ENCODE data around the gene SH2D5.

Gene SH2D5

GRCh38 chr1:20704390-20705202 lies 27.9 kb downstream of the SH2D5 start:
- Histone ChIP-seq H3K79me2 (ENCODE audit: insufficient read depth, low read depth) (no peaks in the 10 kb centered on the region), H3K27me3 (ENCODE audit: insufficient read depth, low read depth) (peaks cover 29% of the 10 kb centered on the region; the same call in 1 of the 2 replicates), H3K9ac (no peak overlapping the region), H3K27ac (no peak overlapping the region), H3K4me3 (IDR thresholded peaks at IDR 0.05; ENCODE audit: insufficient read depth, low read depth, low read length) (no peak overlapping the region), H3K4me2 (no peak overlapping the region), H3K4me1 (ENCODE audit: low read depth, poor library complexity, severe bottlenecking) (no peaks in the 10 kb centered on the region), H4K20me1 (ENCODE audit: insufficient read depth) (no peaks in the 10 kb centered on the region), H3K36me3 (ENCODE audit: insufficient read depth) (no peaks in the 10 kb centered on the region), H2AFZ (ENCODE audit: low read depth) (no peak overlapping the region)
- TF ChIP-seq, protein P1, sequence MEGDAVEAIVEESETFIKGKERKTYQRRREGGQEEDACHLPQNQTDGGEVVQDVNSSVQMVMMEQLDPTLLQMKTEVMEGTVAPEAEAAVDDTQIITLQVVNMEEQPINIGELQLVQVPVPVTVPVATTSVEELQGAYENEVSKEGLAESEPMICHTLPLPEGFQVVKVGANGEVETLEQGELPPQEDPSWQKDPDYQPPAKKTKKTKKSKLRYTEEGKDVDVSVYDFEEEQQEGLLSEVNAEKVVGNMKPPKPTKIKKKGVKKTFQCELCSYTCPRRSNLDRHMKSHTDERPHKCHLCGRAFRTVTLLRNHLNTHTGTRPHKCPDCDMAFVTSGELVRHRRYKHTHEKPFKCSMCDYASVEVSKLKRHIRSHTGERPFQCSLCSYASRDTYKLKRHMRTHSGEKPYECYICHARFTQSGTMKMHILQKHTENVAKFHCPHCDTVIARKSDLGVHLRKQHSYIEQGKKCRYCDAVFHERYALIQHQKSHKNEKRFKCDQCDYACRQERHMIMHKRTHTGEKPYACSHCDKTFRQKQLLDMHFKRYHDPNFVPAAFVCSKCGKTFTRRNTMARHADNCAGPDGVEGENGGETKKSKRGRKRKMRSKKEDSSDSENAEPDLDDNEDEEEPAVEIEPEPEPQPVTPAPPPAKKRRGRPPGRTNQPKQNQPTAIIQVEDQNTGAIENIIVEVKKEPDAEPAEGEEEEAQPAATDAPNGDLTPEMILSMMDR (conservative IDR thresholded peaks at IDR 0.05; ENCODE audit: low read depth, low read length) = no peak

DNA sequence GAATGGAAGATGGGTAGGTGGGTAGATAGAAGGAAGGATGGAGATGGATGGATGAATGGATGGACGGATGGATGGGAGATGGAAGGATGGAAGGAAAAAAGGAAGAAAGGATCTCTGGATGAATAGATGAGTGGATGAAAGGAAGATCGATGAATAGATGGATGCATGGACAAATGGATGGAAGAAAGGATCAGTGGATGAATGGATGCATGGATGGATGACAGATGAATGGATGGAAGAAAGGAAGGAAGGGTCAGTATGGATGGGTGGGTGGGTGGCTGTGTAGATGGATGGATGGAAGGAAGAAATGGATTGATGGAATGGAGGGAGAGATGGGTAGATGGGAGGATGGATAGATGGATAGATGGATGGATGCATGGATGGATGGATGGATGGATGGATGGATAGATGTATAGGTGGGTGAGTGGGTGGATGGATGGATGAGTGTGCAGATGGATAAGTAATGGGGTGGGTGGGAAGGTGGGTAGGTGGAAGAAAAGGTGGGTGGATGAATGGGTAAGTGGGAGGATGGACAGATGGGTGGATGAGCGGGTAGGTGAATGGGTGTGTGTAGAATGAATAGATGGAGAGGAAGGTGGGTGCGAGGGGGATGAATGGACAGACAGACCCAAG lies 29.3 kb downstream of the SH2D5 start:
- Histone ChIP-seq H4K20me1 (ENCODE audit: insufficient read depth) (no peaks in the 10 kb centered on the region), H2AFZ (ENCODE audit: low read depth) (no peak overlapping the region), H3K9ac (no peak overlapping the region), H3K36me3 (ENCODE audit: insufficient read depth) (no peaks in the 10 kb centered on the region), H3K4me2 (no peak overlapping the region), H3K4me1 (ENCODE audit: low read depth, poor library complexity, severe bottlenecking) (no peaks in the 10 kb centered on the region), H3K27ac (no peak overlapping the region), H3K4me3 (IDR thresholded peaks at IDR 0.05; ENCODE audit: insufficient read depth, low read depth, low read length) (no peak overlapping the region), H3K79me2 (ENCODE audit: insufficient read depth, low read depth) (no peaks in the 10 kb centered on the region), H3K27me3 (ENCODE audit: insufficient read depth, low read depth) (peaks cover 19% of the 10 kb centered on the region; the same call in 1 of the 2 replicates)
- TF ChIP-seq, protein P1 (conservative IDR thresholded peaks at IDR 0.05; ENCODE audit: low read depth, low read length) = no peak

DNA sequence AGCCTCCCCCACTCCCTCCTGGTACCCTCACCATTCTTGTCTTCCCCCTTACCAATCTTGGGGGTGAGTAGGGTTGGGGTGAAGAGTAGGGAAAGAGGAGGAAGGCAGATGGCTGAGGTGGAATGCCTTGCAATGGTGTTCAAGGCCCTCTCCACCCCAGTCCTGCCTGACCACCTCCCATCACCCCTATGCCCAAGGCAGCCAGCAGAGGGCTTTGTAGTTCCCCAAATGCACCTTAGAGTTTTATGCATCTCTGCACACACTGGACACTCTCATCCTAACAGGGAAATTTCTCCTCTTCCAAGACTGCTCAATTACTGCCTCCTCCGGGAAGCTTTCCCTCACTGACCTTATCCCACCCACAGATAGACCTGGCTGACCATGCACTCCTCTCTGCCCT lies 30.1 kb downstream of the SH2D5 start:
- Histone ChIP-seq H3K4me2 (no peak overlapping the region), H3K36me3 (ENCODE audit: insufficient read depth) (no peaks in the 10 kb centered on the region), H2AFZ (ENCODE audit: low read depth) (no peak overlapping the region), H3K4me1 (ENCODE audit: low read depth, poor library complexity, severe bottlenecking) (no peaks in the 10 kb centered on the region), H4K20me1 (ENCODE audit: insufficient read depth) (no peaks in the 10 kb centered on the region), H3K27me3 (ENCODE audit: insufficient read depth, low read depth) (peaks cover 19% of the 10 kb centered on the region; the same call in 1 of the 2 replicates), H3K4me3 (IDR thresholded peaks at IDR 0.05; ENCODE audit: insufficient read depth, low read depth, low read length) (no peak overlapping the region), H3K79me2 (ENCODE audit: insufficient read depth, low read depth) (no peaks in the 10 kb centered on the region), H3K9ac (no peak overlapping the region), H3K27ac (no peak overlapping the region)
- TF ChIP-seq, protein P1 (conservative IDR thresholded peaks at IDR 0.05; ENCODE audit: low read depth, low read length) = no peak; the same call in 1 of the 2 replicates

- Histone ChIP-seq H3K27ac (no peak overlapping the region), H4K20me1 (ENCODE audit: insufficient read depth) (no peaks in the 10 kb centered on the region), H3K4me2 (no peak overlapping the region), H3K27me3 (ENCODE audit: insufficient read depth, low read depth) (peaks cover 14% of the 10 kb centered on the region; the same call in 1 of the 2 replicates), H3K4me1 (ENCODE audit: low read depth, poor library complexity, severe bottlenecking) (no peaks in the 10 kb centered on the region), H2AFZ (ENCODE audit: low read depth) (no peak overlapping the region), H3K79me2 (ENCODE audit: insufficient read depth, low read depth) (no peaks in the 10 kb centered on the region), H3K36me3 (ENCODE audit: insufficient read depth) (no peaks in the 10 kb centered on the region), H3K9ac (no peak overlapping the region), H3K4me3 (IDR thresholded peaks at IDR 0.05; ENCODE audit: insufficient read depth, low read depth, low read length) (no peak overlapping the region)
- TF ChIP-seq, protein P1 (conservative IDR thresholded peaks at IDR 0.05; ENCODE audit: low read depth, low read length) = no peak
Measured at GRCh38 chr1:20701847-20702246, 30.7 kb downstream of the SH2D5 start.

Data from KMS-11 (cell line).